MCF 10A (cell line): Measurements from ENCODE around the gene ACTL7A. TPM values are rescaled to one million over a fixed set of nuclear protein-coding genes. Genes with fewer than 3 reads are reported as not detected.
A peak's percentile ranks its signal among the peaks of the same experiment; 100 is the strongest.

Experiments
- BruUV-seq: library from RNA; stranded (reverse); fragments of 400-500 nt; replicated peaks from 2 replicates; lab custom pipeline; 2021; lab: Mats Ljungman, UMichigan
- CTCF ChIA-PET: fragments of 300-600 bp; sonication (Branson Sonifier 250); formaldehyde crosslinking; extraction: SDS; loops from one replicate; lab custom pipeline; 2021; ENCODE audit warnings: antibody characterized with exemption, inconsistent platforms; lab: Yijun Ruan, JAX
- POLR2A ChIA-PET: fragments of 300-600, 350-650 bp; sonication (Branson Sonifier 250); formaldehyde crosslinking; extraction: SDS; loops from one replicate; lab custom pipeline; 2020; ENCODE audit warnings: antibody characterized with exemption, inconsistent platforms; lab: Yijun Ruan, JAX
- DNase-seq: peaks from one replicate; pipeline ENCODE4 v3.0.0-alpha.2; 2018; ENCODE audit not compliant: unreplicated experiment
- H3K27ac Mint-ChIP-seq: one replicate; pipeline ENCODE4 v1.8.0; 2022; ENCODE audit warnings: mild to moderate bottlenecking, low read depth, mixed read lengths; ENCODE audit not compliant: unreplicated experiment
- H3K27me3 Mint-ChIP-seq: one replicate; pipeline ENCODE4 v1.8.0; 2022; ENCODE audit warnings: mixed read lengths; ENCODE audit not compliant: insufficient read depth, unreplicated experiment
- H3K36me3 Mint-ChIP-seq: one replicate; pipeline ENCODE4 v1.8.0; 2022; ENCODE audit warnings: mild to moderate bottlenecking, moderate library complexity, mixed read lengths; ENCODE audit not compliant: insufficient read depth, unreplicated experiment
- H3K4me1 Mint-ChIP-seq: one replicate; pipeline ENCODE4 v1.8.0; 2022; ENCODE audit warnings: mixed read lengths; ENCODE audit not compliant: insufficient read depth, unreplicated experiment
- H3K4me3 Mint-ChIP-seq: one replicate; pipeline ENCODE4 v1.8.0; 2022; ENCODE audit warnings: mild to moderate bottlenecking, moderate library complexity, mixed read lengths; ENCODE audit not compliant: unreplicated experiment
- H3K9me3 Mint-ChIP-seq: one replicate; pipeline ENCODE4 v1.8.0; 2022; ENCODE audit warnings: mixed read lengths; ENCODE audit not compliant: unreplicated experiment
- intact Hi-C: fragments of 100-400 bp; cut with micrococcal nuclease; formaldehyde crosslinking; loops from 2 replicates; pipeline ENCODE4 v1.14.1; 2022
- total RNA-seq: library from RNA; stranded (reverse); gene quantifications from 2 replicates; pipeline ENCODE4 v1.2.3, GENCODE V29; 2022
- TF ChIP-seq, protein P1 (sequence below): fragments of 200-600 bp; IDR thresholded peaks from one replicate; pipeline ENCODE4 v1.8.0; 2022; ENCODE audit warnings: antibody characterized with exemption, mild to moderate bottlenecking; ENCODE audit not compliant: unreplicated experiment

The ACTL7A gene
- total RNA-seq, 1 experiment from 2014 or later = not detected

DNA sequence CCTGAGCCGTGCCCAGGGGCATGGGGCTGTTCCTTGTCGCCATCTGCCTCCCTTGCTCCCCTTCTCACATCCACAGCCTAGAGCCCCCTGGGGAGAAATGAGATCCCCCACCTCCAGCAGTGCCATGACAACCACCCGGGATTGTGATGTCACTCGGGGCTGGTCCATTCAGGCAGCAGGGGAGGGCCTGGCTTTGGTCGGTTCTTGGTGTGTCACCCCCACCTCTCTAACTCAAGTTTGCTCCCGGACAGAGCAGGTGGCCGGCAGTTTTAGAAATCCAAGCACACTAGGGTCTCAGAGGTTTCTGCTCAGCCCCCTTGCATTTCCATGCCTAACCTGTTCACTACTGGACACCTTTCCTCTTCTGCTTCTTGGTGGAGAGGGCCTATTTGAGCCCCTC, 6.2 kb upstream of the ACTL7A start, which contains the start of gene ACTL7B:
TSS of gene ACTL7B (minus strand) at position 99 of the 400 bp plus-strand sequence. CDS start at position 43, 56 bp downstream.
- Mint-ChIP-seq H3K27ac (no peak within 1 kb of the TSS), H3K27me3 (no peaks in the 10 kb centered on the region), H3K4me3 (no peak within 1 kb of the TSS), H3K4me1 (peaks cover 20% of the 10 kb centered on the region), H3K36me3 (no peaks in the 10 kb centered on the region), H3K9me3 (peaks cover 5% of the 10 kb centered on the region)
- no TSS peak for BruUV-seq
- intact Hi-C loops = loop anchor here (10.0 kb wide), 1 partner anchor 469 kb away; the partner anchor contains the start of gene EPB41L4B
- POLR2A ChIA-PET = no interaction called here
- DNase-seq = no peak
- CTCF ChIA-PET = interaction anchor here (1.3 kb wide), 1 partner anchor 98 kb away, joined by 3 read pairs; no protein-coding TSS in a partner anchor
- TF ChIP-seq, protein P1, sequence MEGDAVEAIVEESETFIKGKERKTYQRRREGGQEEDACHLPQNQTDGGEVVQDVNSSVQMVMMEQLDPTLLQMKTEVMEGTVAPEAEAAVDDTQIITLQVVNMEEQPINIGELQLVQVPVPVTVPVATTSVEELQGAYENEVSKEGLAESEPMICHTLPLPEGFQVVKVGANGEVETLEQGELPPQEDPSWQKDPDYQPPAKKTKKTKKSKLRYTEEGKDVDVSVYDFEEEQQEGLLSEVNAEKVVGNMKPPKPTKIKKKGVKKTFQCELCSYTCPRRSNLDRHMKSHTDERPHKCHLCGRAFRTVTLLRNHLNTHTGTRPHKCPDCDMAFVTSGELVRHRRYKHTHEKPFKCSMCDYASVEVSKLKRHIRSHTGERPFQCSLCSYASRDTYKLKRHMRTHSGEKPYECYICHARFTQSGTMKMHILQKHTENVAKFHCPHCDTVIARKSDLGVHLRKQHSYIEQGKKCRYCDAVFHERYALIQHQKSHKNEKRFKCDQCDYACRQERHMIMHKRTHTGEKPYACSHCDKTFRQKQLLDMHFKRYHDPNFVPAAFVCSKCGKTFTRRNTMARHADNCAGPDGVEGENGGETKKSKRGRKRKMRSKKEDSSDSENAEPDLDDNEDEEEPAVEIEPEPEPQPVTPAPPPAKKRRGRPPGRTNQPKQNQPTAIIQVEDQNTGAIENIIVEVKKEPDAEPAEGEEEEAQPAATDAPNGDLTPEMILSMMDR = no peak

DNA sequence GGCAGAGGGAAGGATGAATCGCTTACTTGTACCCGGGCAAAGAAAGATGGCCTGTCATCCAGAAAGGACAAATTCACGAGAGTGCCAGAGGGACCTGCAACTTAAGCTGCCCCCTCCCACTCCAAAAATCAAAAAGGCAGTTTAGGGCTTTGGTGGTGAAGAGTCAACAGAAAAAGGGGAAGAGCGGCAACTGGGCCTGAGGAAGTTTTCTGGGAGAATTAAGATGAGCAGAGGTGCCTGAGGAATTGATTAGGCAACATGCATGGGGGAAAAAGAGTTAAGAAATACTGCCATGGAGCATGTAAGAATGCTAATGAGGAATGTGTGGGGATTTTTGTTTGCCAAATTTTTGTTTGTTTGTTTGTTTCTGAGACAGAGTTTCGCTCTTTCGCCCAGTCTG, 4.5 kb upstream of the ACTL7A start:
- TF ChIP-seq, protein P1 = no peak

DNA sequence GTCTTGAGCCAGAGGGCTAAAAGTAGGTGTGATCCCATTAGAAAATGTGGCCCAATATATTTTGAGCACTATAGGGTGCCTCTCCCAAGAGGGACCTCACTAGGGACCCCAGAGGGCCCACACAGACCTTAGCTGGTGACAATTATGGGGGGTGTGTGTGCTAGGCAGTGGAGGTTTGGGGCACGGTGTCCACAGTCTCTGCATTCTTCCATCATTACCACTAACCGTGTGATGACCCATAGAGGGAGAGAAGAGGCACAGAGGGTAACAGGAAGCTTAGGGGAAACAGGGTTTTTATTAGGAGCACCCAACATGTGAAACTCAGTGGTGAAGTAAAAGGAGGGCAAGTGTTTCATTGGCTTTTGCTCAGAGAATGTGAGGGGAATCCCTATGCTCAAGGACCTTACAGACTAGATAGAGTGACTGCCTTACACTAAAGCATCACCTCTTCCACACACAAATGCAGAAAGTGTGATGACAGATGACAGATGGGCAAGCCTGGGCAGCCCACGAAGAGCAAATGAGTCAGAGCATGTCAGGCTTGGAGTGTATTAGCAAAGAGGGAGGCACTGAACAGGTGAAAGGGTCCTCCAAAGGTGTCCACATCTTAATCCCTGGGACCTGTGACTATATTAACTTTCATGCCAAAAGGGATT, 2.5 kb upstream of the ACTL7A start:
- Mint-ChIP-seq H3K36me3 (no peaks in the 10 kb centered on the region), H3K27ac (peak overlapping the region; percentile 78), H3K4me1 (peaks cover 21% of the 10 kb centered on the region), H3K9me3 (peaks cover 5% of the 10 kb centered on the region), H3K4me3 (no peak overlapping the region), H3K27me3 (no peaks in the 10 kb centered on the region)
- ChIA-PET POLR2A (interaction anchor here (0.7 to 4.0 kb wide), 4 partner anchors 9 to 84 kb away, joined by 3 to 32 read pairs (median 3); no protein-coding TSS in a partner anchor), CTCF (interaction anchor here (1.0 to 1.3 kb wide), 2 partner anchors 8 to 74 kb away, joined by 3 to 6 read pairs; partner anchors contain the start of genes ABITRAM and ELP1)
- intact Hi-C loops = loop anchor here (10.0 kb wide), 1 partner anchor 465 kb away; the partner anchor contains the start of gene EPB41L4B
- TF ChIP-seq, protein P1 = no peak
- TSS peak; percentile 58 for BruUV-seq
- DNase-seq = peak; percentile 83

More for the DNA sequence above, 4.5 kb upstream of the ACTL7A start:
- intact Hi-C loops = loop anchor here (10.0 kb wide), 1 partner anchor 467 kb away; the partner anchor contains the start of gene EPB41L4B
- POLR2A ChIA-PET = interaction anchor here (4.0 kb wide), 1 partner anchor 12 kb away, joined by 32 read pairs; no protein-coding TSS in a partner anchor
- no peaks in the 10 kb centered on the region for H3K27me3 Mint-ChIP-seq
- no peak overlapping the region for H3K27ac Mint-ChIP-seq
- H3K36me3 Mint-ChIP-seq = no peaks in the 10 kb centered on the region
- no peak overlapping the region for H3K4me3 Mint-ChIP-seq
- peaks cover 5% of the 10 kb centered on the region for H3K9me3 Mint-ChIP-seq
- CTCF ChIA-PET = interaction anchor here (0.8 kb wide), 1 partner anchor 8 kb away, joined by 3 read pairs; no protein-coding TSS in a partner anchor
- no TSS peak for BruUV-seq
- DNase-seq = no peak
- H3K4me1 Mint-ChIP-seq = peaks cover 21% of the 10 kb centered on the region

DNA sequence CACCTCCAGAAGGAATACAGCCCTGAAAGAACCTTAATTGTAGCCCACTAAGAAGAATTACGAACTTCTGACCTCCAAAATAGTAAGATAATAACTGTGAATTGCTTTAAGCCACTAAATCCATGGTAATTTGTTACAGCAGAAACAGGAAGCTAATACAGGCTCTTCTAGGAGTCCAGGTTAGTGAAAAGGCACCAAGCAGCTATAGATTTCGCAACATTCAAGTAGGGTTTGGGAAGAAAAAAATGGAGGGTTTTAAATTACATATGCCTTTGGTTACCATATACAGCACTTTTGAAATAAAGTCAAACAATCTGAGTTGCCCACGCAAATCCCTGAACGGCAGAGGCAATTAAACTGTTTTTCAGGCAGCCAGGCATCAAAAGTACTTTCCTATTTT, 1.7 kb upstream of the ACTL7A start:
- H3K27me3 Mint-ChIP-seq = no peaks in the 10 kb centered on the region
- H3K4me3 Mint-ChIP-seq = no peak overlapping the region
- no TSS peak for BruUV-seq
- no peaks in the 10 kb centered on the region for H3K36me3 Mint-ChIP-seq
- ChIA-PET POLR2A (interaction anchor here (0.8 to 4.0 kb wide), 2 partner anchors 9 to 26 kb away, joined by 3 to 32 read pairs; no protein-coding TSS in a partner anchor), CTCF (interaction anchor here (1.0 to 1.3 kb wide), 3 partner anchors 9 to 74 kb away, joined by 3 to 6 read pairs (median 4); partner anchors contain the start of genes ABITRAM and ELP1)
- intact Hi-C loops = no loop called here
- peaks cover 21% of the 10 kb centered on the region for H3K4me1 Mint-ChIP-seq
- TF ChIP-seq, protein P1 = no peak
- DNase-seq = peak; percentile 68
- H3K9me3 Mint-ChIP-seq = peaks cover 5% of the 10 kb centered on the region
- H3K27ac Mint-ChIP-seq = peak overlapping the region; percentile 78
